Neutrophil (primary cell): ENCODE data around the gene UBE2R2.

Experiments
- H3K27ac ChIP-seq: fragments of 200-600 bp; sonication (generic); 2 replicates; pipeline ENCODE4 v1.5.1; 2016; ENCODE audit warnings: mild to moderate bottlenecking, moderate library complexity
- H3K27me3 ChIP-seq: fragments of 200-600 bp; sonication (generic); 2 replicates; pipeline ENCODE4 v1.6.0; 2016; ENCODE audit warnings: mild to moderate bottlenecking
- H3K36me3 ChIP-seq: fragments of 200-600 bp; sonication (generic); 2 replicates; pipeline ENCODE4 v1.5.1; 2017
- H3K4me1 ChIP-seq, 2 experiments: fragments of 200-600 bp in 1 of 2; sonication (generic) in 1 of 2; 1 replicate in 1 of 2; 2 replicates in 1 of 2; pipeline versions ENCODE4 v1.5.1 to v1.6.1; 2013 to 2016; ENCODE audit warnings: low read depth in 1 of 2, low read length in 1 of 2, mild to moderate bottlenecking in 1 of 2, moderate library complexity in 1 of 2; ENCODE audit not compliant: control insufficient read depth in 1 of 2, insufficient read depth in 1 of 2
- H3K4me3 ChIP-seq, 2 experiments: fragments of 200-600 bp in 1 of 2; sonication (generic) in 1 of 2; 1 replicate in 1 of 2; 2 replicates in 1 of 2; pipeline ENCODE4 v1.5.1; 2013 to 2016; ENCODE audit warnings: low read depth in 1 of 2, low read length in 1 of 2, mild to moderate bottlenecking in 1 of 2, moderate library complexity in 1 of 2
- H3K9me3 ChIP-seq: fragments of 200-600 bp; sonication (generic); 2 replicates; pipeline ENCODE4 v1.5.1; 2016
- TF ChIP-seq, protein P1 (sequence below): fragments of 200-600 bp; sonication (generic); IDR thresholded peaks from 2 replicates; pipeline ENCODE4 v1.5.1; 2016; ENCODE audit warnings: antibody characterized with exemption

UBE2R2 gene

DNA sequence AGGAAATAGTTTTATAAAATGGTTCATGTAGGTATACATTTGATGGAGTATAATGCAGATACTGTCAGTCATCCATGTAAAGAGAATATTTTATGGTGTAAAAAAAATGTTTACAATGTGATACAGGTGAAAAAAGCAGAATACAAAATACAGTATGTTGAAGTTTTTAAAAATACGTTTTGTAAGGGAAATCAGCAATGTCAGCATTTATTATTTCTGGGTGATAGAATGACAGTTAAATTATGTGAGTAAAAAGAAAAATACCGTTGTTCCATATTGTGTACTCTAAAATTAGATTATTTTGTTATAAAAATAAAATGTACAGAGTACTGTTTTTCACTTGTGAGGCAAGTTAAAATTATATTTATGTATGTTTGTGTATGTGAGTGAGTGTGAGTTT lies 69.0 kb downstream of the UBE2R2 start:
- Histone ChIP-seq H3K27me3 (no peaks in the 10 kb centered on the region), H3K9me3 (no peaks in the 10 kb centered on the region), H3K27ac (no peak overlapping the region), H3K4me1 (no peaks in the 10 kb centered on the region), H3K4me3 (no peak overlapping the region), H3K36me3 (peaks cover 31% of the 10 kb centered on the region)
- TF ChIP-seq, protein P1, sequence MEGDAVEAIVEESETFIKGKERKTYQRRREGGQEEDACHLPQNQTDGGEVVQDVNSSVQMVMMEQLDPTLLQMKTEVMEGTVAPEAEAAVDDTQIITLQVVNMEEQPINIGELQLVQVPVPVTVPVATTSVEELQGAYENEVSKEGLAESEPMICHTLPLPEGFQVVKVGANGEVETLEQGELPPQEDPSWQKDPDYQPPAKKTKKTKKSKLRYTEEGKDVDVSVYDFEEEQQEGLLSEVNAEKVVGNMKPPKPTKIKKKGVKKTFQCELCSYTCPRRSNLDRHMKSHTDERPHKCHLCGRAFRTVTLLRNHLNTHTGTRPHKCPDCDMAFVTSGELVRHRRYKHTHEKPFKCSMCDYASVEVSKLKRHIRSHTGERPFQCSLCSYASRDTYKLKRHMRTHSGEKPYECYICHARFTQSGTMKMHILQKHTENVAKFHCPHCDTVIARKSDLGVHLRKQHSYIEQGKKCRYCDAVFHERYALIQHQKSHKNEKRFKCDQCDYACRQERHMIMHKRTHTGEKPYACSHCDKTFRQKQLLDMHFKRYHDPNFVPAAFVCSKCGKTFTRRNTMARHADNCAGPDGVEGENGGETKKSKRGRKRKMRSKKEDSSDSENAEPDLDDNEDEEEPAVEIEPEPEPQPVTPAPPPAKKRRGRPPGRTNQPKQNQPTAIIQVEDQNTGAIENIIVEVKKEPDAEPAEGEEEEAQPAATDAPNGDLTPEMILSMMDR, result no peak

DNA sequence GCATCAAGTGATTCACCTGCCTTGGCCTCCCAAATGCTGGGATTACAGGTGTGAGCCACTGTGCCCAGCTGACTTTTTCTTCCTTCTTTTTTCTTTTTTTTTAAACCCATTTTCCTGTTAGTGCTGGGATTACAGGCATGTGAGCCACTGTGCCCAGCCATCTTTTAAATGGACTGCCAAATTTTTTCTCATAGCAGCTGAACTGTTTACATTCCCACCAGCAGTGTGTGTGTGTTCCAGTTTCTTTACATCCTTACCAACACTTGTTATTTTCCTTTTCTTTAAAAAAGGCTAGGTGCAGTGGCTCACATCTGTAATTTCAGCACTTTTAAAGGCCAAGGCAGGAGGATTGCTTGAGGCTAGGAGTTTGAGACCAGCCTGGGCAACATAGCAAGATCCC lies 76.9 kb downstream of the UBE2R2 start:
- TF ChIP-seq, protein P1, result no peak
- Histone ChIP-seq H3K4me1 (no peaks in the 10 kb centered on the region), H3K9me3 (no peaks in the 10 kb centered on the region), H3K4me3 (no peak overlapping the region), H3K36me3 (peaks cover 26% of the 10 kb centered on the region), H3K27me3 (no peaks in the 10 kb centered on the region), H3K27ac (no peak overlapping the region)

DNA sequence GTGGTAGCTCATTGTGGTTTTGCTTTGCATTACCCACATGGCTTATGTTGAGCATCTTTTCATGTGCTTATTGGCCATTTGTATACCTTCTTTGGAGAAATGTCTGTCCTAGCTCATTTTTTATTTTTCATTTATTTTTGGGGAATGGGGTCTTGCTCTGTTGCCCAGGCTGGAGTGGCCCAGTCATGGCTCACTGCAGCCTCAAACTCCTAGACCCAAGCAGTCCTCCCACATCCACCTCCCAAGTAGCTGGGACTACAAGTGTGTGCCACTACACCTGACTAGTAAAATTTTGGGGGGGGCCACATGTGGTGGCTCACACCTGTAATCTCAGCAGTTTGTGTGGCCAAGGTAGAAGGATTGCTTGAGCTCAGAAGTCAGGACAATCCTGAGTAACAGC lies 77.4 kb downstream of the UBE2R2 start:
- H3K27me3 ChIP-seq, result no peaks in the 10 kb centered on the region
- no peaks in the 10 kb centered on the region for H3K9me3 ChIP-seq
- no peaks in the 10 kb centered on the region for H3K4me1 ChIP-seq
- TF ChIP-seq, protein P1, result no peak
- no peak overlapping the region for H3K4me3 ChIP-seq
- H3K36me3 ChIP-seq, result peaks cover 23% of the 10 kb centered on the region
- no peak overlapping the region for H3K27ac ChIP-seq

DNA sequence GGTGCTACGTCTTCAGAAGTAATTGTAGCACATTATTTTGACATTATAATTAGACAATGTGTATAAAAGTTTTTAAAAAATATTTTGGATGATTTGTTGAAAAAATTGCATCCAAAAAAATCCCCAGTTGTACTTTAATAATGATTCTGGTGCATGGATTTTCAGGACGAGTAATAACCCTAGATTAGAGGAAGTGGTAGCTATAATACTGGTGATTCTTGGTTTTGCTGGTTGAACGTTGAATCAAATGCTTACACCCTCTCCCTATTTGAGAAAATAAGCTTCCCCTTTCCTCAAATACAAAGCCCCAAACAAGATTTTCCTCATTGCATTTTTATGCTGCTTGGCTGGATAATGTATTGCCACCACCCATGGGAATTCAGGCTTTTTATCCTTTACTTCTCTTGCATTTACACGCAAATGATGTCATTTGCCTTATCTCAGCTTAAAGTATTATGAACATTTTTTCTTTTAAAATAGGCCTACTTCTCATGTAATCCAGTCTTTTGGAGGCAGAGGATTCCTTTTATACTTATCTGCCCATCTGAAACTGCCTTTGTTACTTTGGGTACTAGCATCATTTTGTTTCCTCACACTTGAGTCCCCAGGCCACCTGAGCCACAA lies 86.3 kb downstream of the UBE2R2 start:
- TF ChIP-seq, protein P1, result no peak
- Histone ChIP-seq H3K36me3 (peaks cover 51% of the 10 kb centered on the region), H3K27ac (peak overlapping the region; percentile 22), H3K4me1 (no peaks in the 10 kb centered on the region), H3K4me3 (no peak overlapping the region), H3K27me3 (no peaks in the 10 kb centered on the region), H3K9me3 (no peaks in the 10 kb centered on the region)

DNA sequence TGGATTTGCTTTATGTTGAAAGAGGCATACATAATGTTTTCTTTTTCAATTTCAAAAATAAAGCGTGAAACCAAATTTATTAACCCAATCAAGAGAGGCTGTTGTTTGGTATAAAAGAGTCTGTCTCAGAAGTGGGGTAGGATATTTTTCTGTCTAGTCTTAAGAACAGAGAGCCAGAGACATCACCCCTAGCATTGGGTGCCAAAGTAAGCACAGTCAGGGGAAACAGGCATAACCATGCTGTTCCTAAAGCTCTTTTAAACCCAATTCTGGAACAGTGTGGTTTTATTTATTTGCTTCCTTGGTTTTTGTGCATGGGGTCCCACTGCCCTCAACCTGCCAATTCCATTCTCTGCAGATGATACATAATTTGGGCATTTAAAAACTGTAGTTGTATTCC lies 88.2 kb downstream of the UBE2R2 start:
- no peaks in the 10 kb centered on the region for H3K4me1 ChIP-seq
- TF ChIP-seq, protein P1, result no peak
- no peaks in the 10 kb centered on the region for H3K9me3 ChIP-seq

DNA sequence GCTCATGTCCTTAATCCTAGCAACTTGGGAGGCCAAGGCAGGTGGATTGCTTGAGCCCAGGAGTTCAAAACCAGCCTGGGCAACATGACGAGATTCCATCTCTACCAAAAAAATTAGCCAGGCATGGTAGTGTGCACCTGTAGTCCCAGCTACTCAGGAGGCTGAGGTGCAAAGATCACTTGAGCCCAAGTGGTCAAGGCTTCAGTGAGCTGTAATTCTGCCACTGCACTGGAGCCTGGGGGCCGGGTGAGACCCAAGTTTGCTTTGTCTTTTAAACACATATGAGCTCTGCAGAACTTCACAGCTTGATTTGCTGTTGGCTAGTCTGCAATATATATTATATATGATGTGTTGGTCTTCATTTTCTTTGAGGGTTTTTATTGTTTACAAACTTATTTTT lies 89.8 kb downstream of the UBE2R2 start:
- TF ChIP-seq, protein P1, result no peak
- H3K4me3 ChIP-seq, result no peak overlapping the region
- H3K27ac ChIP-seq, result no peak overlapping the region
- no peaks in the 10 kb centered on the region for H3K9me3 ChIP-seq
- H3K36me3 ChIP-seq, result peaks cover 36% of the 10 kb centered on the region
- H3K4me1 ChIP-seq, result no peaks in the 10 kb centered on the region
- H3K27me3 ChIP-seq, result no peaks in the 10 kb centered on the region

More for the DNA sequence above, 88.2 kb downstream of the UBE2R2 start:
- Histone ChIP-seq H3K27ac (no peak overlapping the region), H3K4me3 (no peak overlapping the region), H3K36me3 (peaks cover 44% of the 10 kb centered on the region), H3K27me3 (no peaks in the 10 kb centered on the region)
